Stimulated activated CD4-positive, alpha-beta T cell treated with anti-CD3 and anti-CD28 coated beads, TNF-alpha, amount 100 ng/mL, for 48 hours (primary cell): ENCODE measurements around the gene RFWD3.
"Not testable (repeated sequence)": the region's sequence is repeated elsewhere in the genome, so short reads cannot be mapped to it uniquely, and the experiment has no call there.

Source experiments
- DNase-seq, 3 donors: peaks; one replicate each; pipeline ENCODE4 v3.0.0-alpha.2; 2020; ENCODE audit warnings: low read depth in 3 of 3

Gene RFWD3, protein sequence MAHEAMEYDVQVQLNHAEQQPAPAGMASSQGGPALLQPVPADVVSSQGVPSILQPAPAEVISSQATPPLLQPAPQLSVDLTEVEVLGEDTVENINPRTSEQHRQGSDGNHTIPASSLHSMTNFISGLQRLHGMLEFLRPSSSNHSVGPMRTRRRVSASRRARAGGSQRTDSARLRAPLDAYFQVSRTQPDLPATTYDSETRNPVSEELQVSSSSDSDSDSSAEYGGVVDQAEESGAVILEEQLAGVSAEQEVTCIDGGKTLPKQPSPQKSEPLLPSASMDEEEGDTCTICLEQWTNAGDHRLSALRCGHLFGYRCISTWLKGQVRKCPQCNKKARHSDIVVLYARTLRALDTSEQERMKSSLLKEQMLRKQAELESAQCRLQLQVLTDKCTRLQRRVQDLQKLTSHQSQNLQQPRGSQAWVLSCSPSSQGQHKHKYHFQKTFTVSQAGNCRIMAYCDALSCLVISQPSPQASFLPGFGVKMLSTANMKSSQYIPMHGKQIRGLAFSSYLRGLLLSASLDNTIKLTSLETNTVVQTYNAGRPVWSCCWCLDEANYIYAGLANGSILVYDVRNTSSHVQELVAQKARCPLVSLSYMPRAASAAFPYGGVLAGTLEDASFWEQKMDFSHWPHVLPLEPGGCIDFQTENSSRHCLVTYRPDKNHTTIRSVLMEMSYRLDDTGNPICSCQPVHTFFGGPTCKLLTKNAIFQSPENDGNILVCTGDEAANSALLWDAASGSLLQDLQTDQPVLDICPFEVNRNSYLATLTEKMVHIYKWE

GRCh38 chr16:74666425-74667254 lies at the start of gene RFWD3:
Gene RFWD3 (minus strand): TSS chr16:74666877. CDS start chr16:74661449, 5,428 bp downstream.
- DNase-seq, result peak; percentile 85 to 96 (median 91)

GRCh38 chr16:74716355-74716754 lies 49.7 kb upstream of the RFWD3 start:
- DNase-seq, result no peak

DNA sequence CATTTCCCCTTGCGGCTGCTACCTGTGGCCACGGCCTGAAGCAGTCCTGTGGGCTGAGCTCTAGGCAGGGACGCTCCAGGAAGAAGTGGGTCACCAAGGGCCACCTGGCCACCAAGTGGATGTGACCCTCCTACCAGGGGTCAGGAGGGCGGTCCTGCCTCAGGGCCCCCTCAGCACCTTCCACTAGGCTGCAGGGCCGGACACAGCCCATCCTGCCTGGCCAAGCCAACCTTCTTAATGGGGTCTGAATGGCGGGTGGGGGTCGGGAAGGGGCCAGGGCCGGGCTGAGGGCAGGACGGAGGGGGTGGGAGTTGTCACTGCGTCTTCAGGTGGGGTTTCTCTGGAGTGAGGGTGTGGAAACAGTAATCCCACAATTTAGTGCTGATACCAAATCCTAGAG lies 47.2 kb upstream of the RFWD3 start:
- DNase-seq, result no peak

DNA sequence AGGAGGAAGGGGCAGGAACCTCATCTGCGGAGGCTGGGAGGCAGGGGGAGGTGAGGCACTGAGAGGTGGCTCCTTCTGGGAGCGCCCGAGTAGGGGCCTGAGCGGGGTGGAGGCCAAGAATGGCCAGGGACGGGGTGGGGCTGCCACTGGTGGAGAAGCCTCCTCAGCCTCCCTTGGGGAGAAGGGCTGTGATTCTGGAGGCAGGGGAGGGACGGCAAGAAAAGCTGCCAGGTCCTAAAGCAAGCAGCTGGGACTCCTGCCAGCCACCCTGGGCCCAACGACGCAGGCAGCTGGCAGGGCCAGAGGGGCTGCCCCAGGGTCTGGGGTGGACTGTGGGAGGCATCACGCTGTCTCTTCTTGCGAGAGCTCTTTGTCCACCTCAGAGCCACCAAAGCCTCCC lies 46.6 kb upstream of the RFWD3 start:
- no peak for DNase-seq

DNA sequence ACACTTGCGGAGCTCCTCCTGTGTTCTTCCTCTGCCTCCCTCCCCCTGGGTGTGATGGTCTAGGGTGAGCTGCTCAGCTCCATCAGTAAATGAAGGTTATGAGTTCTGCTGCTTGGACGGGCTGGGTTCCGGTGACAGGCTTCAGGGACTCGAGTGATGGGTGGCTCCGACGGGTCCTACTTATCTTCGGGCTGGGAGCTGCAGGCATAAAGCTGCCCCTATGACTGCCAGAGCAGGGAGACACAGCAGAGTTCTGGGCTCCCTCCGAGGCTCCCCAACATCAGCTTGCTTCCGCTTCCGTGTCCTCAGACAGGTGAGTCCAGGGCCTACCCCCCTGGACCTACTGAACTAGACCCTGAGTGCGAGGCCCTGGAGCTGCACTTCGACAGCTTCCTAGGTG lies 45.3 kb upstream of the RFWD3 start:
- no peak for DNase-seq

- DNase-seq, result no peak
Measured at GRCh38 chr16:74710401-74710800, 43.7 kb upstream of the RFWD3 start.

GRCh38 chr16:74709441-74709877 lies 42.8 kb upstream of the RFWD3 start:
- peak; percentile 66 to 73 (median 70) for DNase-seq

DNA sequence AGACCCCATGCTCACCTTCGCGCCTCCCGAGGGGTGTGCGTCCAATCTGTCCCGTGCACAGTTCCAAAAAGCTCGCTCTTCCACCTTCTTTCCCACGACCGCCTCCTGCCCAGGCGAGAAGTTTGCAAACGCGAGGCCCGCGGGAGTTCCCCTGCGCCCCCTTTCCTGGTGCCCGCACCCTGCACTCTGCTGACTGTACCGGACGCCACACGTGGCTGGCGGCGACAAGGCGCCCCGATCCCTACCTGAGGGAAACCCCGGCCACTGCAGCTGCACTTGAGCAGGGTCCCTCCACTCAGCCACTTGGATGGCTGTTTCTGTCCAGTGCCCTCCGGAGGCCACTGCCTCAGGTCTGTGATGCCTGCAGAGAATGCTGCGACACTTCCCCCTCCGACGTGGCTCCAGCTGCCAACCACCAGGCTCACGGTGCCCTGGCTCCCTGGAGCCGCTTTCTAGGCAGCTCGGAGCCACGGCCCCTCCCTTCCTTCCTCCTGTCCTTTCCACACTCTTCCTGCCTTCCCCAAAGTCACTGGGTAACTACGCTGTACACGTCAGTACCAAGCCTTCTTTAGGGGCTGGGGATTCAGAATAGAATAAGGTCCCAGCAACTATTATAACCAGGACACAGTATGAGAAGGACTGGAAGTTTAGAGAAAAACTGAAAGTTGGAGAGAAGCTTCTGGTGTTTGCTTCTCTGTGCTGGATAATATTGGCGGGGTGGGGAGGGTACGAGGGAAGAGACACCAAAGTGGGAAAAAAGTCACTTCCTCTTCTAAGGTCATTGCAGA lies 34.0 kb upstream of the RFWD3 start, which contains the start of gene MLKL:
MLKL (minus strand) TSS at position 425 of the 788 bp plus-strand sequence. CDS start 5,105 bp downstream, outside the sequence.
- DNase-seq, result peak; percentile 27 to 50 (median 35)

GRCh38 chr16:74700116-74700437 lies 33.4 kb upstream of the RFWD3 start:
- no peak for DNase-seq

DNA sequence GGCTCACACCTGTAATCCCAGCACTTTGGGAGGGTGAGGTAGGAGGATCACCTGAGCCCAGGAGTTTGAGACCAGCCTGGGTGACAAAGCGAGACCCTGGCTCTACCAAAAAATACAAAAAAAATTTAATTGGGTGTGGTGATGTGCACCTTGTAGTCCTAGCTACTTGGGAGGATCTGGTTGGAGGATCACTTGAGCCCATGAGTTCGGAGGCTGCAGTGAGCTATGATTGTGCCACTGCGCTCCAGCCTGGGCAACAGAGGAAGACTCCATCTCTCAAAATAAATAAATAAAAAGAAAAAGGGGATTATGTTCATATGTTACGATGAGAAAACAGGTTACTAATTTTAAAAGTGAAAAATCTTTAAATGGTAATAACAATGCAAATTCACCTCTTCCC lies 33.0 kb upstream of the RFWD3 start:
- DNase-seq, result no peak

GRCh38 chr16:74698222-74698621 lies 31.5 kb upstream of the RFWD3 start:
- no peak for DNase-seq

- peak; percentile 21 to 53 (median 32) for DNase-seq
Measured at GRCh38 chr16:74695450-74696422, 29.1 kb upstream of the RFWD3 start.

GRCh38 chr16:74691093-74691855 lies 24.6 kb upstream of the RFWD3 start:
- no peak for DNase-seq

DNA sequence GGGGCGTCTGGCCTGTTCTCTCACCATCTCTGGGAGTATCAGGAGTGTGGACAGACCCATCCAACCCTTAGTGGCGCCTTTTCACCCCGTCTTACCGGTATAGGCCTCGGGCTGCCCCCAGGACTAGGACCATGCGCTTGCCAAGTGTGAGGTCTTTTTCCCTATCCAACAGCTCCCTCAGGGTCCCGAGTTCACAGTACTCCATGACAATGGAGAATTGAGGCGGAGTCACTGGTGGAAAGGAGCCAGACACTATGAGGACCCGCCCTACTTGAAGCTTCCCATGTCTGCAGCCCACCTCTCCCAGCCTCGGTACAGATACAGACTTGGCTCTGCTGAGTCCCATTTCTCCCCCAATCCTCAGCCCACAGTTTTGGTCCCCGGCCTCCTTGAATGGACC lies 15.9 kb upstream of the RFWD3 start:
- DNase-seq, result no peak

GRCh38 chr16:74680681-74681080 lies 14.0 kb upstream of the RFWD3 start:
- no peak for DNase-seq

GRCh38 chr16:74679983-74680382 lies 13.3 kb upstream of the RFWD3 start:
- no peak for DNase-seq

GRCh38 chr16:74677868-74678267 lies 11.2 kb upstream of the RFWD3 start:
- DNase-seq, result no peak

GRCh38 chr16:74673876-74674275 lies 7.2 kb upstream of the RFWD3 start:
- no peak for DNase-seq

DNA sequence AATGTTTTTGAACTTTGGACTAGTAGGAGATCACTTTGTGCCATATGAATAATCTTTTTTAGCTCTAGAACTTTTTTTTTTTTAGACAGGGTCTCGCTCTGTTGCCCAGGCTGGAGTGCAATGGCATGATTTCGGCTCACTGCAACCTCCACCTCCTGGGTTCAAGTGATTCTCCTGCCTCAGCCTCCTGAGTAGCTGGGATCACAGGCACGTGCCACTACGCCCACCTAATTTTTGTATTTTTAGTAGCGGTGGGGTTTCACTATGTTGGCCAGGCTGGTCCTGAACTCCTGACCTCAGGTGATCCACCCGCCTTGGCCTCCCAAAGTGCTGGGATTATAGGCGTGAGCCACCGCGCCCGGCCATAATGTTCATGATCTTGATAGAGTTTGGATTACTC lies 2.2 kb upstream of the RFWD3 start:
- not testable (repeated sequence) for DNase-seq
